Keratinocyte (primary cell): ENCODE measurements around the gene SPECC1. TPM values are rescaled to one million over a fixed set of nuclear protein-coding genes. Genes with fewer than 3 reads are reported as not detected.
"Not testable (repeated sequence)": the region's sequence is repeated elsewhere in the genome, so short reads cannot be mapped to it uniquely, and the experiment has no call there.

ENCODE experiments used
- DNase-seq: peaks from one replicate; pipeline ENCODE4 v3.0.0-alpha.2; 2011; ENCODE audit warnings: low read depth, missing footprints, low spot score
- FAIRE-seq: peaks from 2 replicates; lab custom pipeline; 2011; peaks lifted over from hg19 to GRCh38; lab: Jason Lieb, UNC
- H2AFZ ChIP-seq: 2 replicates; pipeline ENCODE4 v1.6.0; 2012; ENCODE audit warnings: low read length, control low read depth, inconsistent platforms; ENCODE audit not compliant: control insufficient read depth
- H3K27ac ChIP-seq: 2 replicates; pipeline ENCODE4 v1.5.1; 2011; ENCODE audit warnings: low read length; ENCODE audit not compliant: control insufficient read depth, insufficient read depth
- H3K27me3 ChIP-seq: 3 replicates; pipeline ENCODE4 v1.6.0; 2011; ENCODE audit warnings: low read length; ENCODE audit not compliant: control insufficient read depth, insufficient read depth; ENCODE audit errors: extremely low read depth
- H3K36me3 ChIP-seq, 2 experiments: 2 replicates in 1 of 2; 3 replicates in 1 of 2; pipeline ENCODE4 v1.5.1; 2011; ENCODE audit warnings: low read length in 2 of 2, mild to moderate bottlenecking in 1 of 2; ENCODE audit not compliant: control insufficient read depth in 2 of 2, insufficient read depth in 2 of 2; ENCODE audit errors: extremely low read depth in 1 of 2
- H3K4me1 ChIP-seq: 3 replicates; pipeline ENCODE4 v1.5.1; 2011; ENCODE audit warnings: low read length; ENCODE audit not compliant: control insufficient read depth, insufficient read depth; ENCODE audit errors: extremely low read depth
- H3K4me2 ChIP-seq: 3 replicates; pipeline ENCODE4 v1.6.0; 2011; ENCODE audit warnings: low read depth, low read length; ENCODE audit not compliant: control insufficient read depth, insufficient read depth; ENCODE audit errors: extremely low read depth
- H3K4me3 ChIP-seq, 3 experiments: fragments of 200-600 bp in 1 of 3; sonication (generic) in 1 of 3; 2 replicates in 2 of 3; 3 replicates in 1 of 3; pipeline ENCODE4 v1.5.1; 2011 to 2016; ENCODE audit warnings: low read length in 3 of 3, mild to moderate bottlenecking in 3 of 3, control low read depth in 2 of 3, inconsistent platforms in 1 of 3, low read depth in 1 of 3, mixed read lengths in 1 of 3, mixed run types in 1 of 3, moderate library complexity in 1 of 3; ENCODE audit not compliant: control insufficient read depth in 2 of 3, insufficient read depth in 2 of 3; ENCODE audit errors: extremely low read depth in 1 of 3
- H3K79me2 ChIP-seq: 2 replicates; pipeline ENCODE4 v1.6.0; 2012; ENCODE audit warnings: low read length; ENCODE audit not compliant: control insufficient read depth, insufficient read depth
- H3K9ac ChIP-seq: 3 replicates; pipeline ENCODE4 v1.6.0; 2011; ENCODE audit warnings: low read length; ENCODE audit not compliant: control insufficient read depth, insufficient read depth; ENCODE audit errors: extremely low read depth
- H3K9me1 ChIP-seq: 3 replicates; pipeline ENCODE4 v1.6.0; 2011; ENCODE audit warnings: low read length; ENCODE audit not compliant: control insufficient read depth, insufficient read depth; ENCODE audit errors: extremely low read depth
- H3K9me3 ChIP-seq: 2 replicates; pipeline ENCODE4 v1.5.1; 2012; ENCODE audit warnings: low read depth, low read length; ENCODE audit not compliant: control insufficient read depth
- H4K20me1 ChIP-seq: 3 replicates; pipeline ENCODE4 v1.6.0; 2011; ENCODE audit warnings: low read length; ENCODE audit not compliant: control insufficient read depth, insufficient read depth; ENCODE audit errors: extremely low read depth
- EZH2 ChIP-seq: IDR thresholded peaks from one replicate; pipeline ENCODE4 v1.6.1; 2012; ENCODE audit warnings: inconsistent platforms, mild to moderate bottlenecking, low read length, moderate library complexity
- dilution Hi-C: fragments of 300-500 bp; cut with MboI; formaldehyde crosslinking; loops from one replicate; pipeline ENCODE4 v1.7.0; 2020; ENCODE audit warnings: low sequenced_read_pairs; ENCODE audit not compliant: extremely low pct_ligation_motif_present
- polyA plus RNA-seq, 5 experiments: library from polyadenylated mRNA; depleted of rRNA in 3 of 5; stranded (reverse) in 3 of 5; stranded (forward) in 1 of 5; unstranded in 1 of 5; fragments of >200 nt; gene quantifications; 1 replicate in 1 of 5; 2 replicates in 3 of 5; 3 replicates in 1 of 5; pipeline versions ENCODE4 v1.2.1 to v1.2.3, GENCODE V29; 2011 to 2012; ENCODE audit warnings: missing spikeins in 2 of 5, low read depth in 1 of 5, low replicate concordance in 1 of 5
- TF ChIP-seq, protein P1 (sequence below), 3 experiments: IDR thresholded peaks in 1 of 3; conservative IDR thresholded peaks in 1 of 3; optimal IDR thresholded peaks in 1 of 3; 2 replicates in 2 of 3; 3 replicates in 1 of 3; pipeline versions ENCODE3 to v1.5.1; 2011; ENCODE audit warnings: low read length in 3 of 3, mild to moderate bottlenecking in 3 of 3, moderate library complexity in 2 of 3, control low read depth in 1 of 3, inconsistent platforms in 1 of 3; ENCODE audit not compliant: insufficient read depth in 2 of 3; ENCODE audit errors: extremely low read depth in 1 of 3

Gene SPECC1
- polyA plus RNA-seq, 1 donor (not counting 4 experiments of a cell fraction or from before 2014, with no cell fraction given), result 20.9 TPM

DNA sequence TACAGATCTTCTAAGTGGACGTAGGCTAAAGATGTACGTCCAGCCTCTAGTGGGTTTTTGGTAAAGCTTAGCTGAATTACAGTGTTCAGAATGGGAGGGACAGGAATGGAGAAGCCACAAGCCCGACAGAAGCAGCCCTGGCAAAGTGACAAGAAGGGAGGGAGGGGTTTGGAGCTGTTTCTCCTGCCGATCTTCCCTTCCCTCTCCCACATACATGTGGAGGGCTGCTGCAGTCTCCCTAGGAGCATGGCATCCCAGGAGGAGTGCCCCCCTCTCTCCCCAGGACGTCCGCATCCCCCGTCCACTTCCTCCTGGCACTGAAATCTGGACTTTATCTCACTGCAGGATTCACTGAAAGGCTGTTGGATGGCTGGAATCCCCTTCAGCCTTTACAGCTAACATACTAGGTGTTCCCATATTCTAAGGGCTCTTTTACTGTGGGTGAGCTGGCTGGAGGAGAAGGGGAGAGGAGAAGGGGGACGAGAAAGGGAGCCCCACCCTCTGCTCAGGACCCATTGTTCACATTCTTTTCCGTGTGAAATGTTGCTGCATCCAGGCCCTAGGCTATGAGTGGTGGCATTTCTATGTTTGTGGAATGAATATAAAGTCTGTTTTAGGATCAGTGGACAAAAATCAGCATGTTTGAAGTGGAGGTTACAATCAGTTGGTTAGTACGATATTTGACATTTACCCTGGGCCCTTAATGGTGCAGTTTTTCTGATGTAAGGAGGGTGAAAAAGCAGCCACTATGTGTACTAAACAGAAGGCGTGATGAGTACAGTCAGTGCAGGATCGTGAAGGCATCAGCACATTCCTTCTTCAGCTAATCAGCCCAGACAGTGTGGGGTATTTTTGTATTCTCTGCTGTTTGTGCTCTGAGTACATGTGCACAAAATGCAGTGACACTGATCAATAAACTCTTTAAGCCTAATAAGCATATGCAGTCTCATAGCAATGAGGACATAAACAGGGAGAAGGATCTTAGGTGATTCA, 94.6 kb downstream of the SPECC1 start:
- Histone ChIP-seq H3K4me1 (no peaks in the 10 kb centered on the region), H3K27ac (no peak overlapping the region), H3K4me3 (no peak overlapping the region), H3K27me3 (peaks cover 18% of the 10 kb centered on the region), H3K36me3 (no peaks in the 10 kb centered on the region), H3K4me2 (no peak overlapping the region), H3K9ac (no peak overlapping the region), H2AFZ (no peak overlapping the region), H3K9me3 (no peaks in the 10 kb centered on the region), H3K9me1 (peaks cover 3% of the 10 kb centered on the region), H3K79me2 (no peaks in the 10 kb centered on the region), H4K20me1 (no peaks in the 10 kb centered on the region)
- DNase-seq (no peak), FAIRE-seq (no peak)
- no peak for TF ChIP-seq EZH2
- TF ChIP-seq, protein P1, sequence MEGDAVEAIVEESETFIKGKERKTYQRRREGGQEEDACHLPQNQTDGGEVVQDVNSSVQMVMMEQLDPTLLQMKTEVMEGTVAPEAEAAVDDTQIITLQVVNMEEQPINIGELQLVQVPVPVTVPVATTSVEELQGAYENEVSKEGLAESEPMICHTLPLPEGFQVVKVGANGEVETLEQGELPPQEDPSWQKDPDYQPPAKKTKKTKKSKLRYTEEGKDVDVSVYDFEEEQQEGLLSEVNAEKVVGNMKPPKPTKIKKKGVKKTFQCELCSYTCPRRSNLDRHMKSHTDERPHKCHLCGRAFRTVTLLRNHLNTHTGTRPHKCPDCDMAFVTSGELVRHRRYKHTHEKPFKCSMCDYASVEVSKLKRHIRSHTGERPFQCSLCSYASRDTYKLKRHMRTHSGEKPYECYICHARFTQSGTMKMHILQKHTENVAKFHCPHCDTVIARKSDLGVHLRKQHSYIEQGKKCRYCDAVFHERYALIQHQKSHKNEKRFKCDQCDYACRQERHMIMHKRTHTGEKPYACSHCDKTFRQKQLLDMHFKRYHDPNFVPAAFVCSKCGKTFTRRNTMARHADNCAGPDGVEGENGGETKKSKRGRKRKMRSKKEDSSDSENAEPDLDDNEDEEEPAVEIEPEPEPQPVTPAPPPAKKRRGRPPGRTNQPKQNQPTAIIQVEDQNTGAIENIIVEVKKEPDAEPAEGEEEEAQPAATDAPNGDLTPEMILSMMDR (optimal IDR thresholded peaks at IDR 0.05 in 1 of 3, IDR thresholded peaks at IDR 0.05 in 1 of 3, conservative IDR thresholded peaks at IDR 0.05 in 1 of 3; ENCODE audit: extremely low read depth in 1 of 3, insufficient read depth in 2 of 3, low read length in 3 of 3), result no peak
- dilution Hi-C loops, result no loop called here

DNA sequence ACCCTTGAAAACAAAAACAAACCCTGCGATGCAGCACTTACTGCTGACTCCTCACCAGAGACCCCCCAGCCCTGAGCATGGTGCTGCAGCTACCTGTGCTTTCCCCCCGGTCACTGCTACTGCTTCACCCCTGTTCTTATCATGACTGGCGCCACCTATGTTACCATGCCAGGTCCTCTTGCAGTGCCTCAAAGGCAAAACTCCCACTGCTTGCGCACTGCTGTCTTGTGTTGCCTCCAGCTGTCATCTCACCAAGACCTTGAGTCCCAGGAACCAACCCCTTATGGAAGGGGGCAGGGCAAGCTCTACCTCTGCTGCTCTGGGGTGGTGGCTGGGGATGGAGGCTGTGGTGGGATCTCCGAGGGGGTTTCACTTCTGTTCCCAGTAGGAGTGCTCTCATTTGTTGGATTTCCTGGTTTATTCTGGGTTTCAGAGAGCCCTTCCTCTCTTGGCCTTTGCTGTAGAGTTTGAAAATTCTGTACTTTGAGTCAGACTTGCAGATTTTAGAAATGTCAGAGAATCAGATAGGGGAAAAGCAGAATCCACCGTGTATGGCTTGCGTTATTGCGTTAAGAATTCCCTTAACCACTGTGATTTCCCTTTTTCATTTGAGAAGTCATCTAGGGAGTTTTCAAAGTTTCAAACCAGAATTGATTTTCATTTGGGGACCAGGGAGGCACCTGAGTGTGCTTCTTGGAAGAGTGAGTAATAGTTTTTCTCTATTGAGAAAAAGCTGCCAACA, 96.6 kb downstream of the SPECC1 start:
- TF ChIP-seq, protein P1 (optimal IDR thresholded peaks at IDR 0.05 in 1 of 3, IDR thresholded peaks at IDR 0.05 in 1 of 3, conservative IDR thresholded peaks at IDR 0.05 in 1 of 3; ENCODE audit: extremely low read depth in 1 of 3, insufficient read depth in 2 of 3, low read length in 3 of 3), result peak in 1 of 3 experiments; percentile 29
- TF ChIP-seq EZH2, result no peak
- Histone ChIP-seq H3K4me1 (no peaks in the 10 kb centered on the region), H3K9ac (no peak overlapping the region), H3K36me3 (no peaks in the 10 kb centered on the region), H3K9me1 (peaks cover 3% of the 10 kb centered on the region), H3K4me3 (no peak overlapping the region), H4K20me1 (no peaks in the 10 kb centered on the region), H3K9me3 (no peaks in the 10 kb centered on the region), H3K79me2 (no peaks in the 10 kb centered on the region), H3K4me2 (no peak overlapping the region), H3K27me3 (peaks cover 18% of the 10 kb centered on the region), H3K27ac (no peak overlapping the region), H2AFZ (no peak overlapping the region)
- DNase-seq (no peak), FAIRE-seq (no peak)
- dilution Hi-C loops, result no loop called here

DNA sequence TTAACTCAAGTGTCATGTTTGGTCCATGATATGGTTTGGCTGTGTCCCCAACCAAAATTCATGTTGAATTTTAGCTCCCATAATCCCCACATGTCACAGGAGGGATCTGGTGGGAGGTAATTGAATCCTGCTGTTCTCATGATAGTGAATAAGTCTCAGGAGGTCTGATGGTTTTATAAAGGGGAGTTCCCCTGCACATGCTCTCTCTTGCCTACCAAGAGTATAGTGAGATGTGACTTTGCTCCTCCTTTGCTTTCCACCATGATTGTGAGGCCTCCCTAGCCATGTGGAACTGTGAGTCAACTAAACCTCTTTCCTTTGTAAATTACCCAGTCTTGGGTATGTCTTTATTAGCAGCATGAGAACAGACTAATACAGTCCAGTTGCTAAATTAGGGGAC, 97.3 kb downstream of the SPECC1 start:
- FAIRE-seq, result not testable (repeated sequence)

More for the DNA sequence above, 97.3 kb downstream of the SPECC1 start:
- H3K36me3 ChIP-seq, H3K4me3 ChIP-seq, H3K9me1 ChIP-seq, H3K79me2 ChIP-seq, DNase-seq, H2AFZ ChIP-seq, H3K4me2 ChIP-seq, H3K27ac ChIP-seq, H3K9ac ChIP-seq, H4K20me1 ChIP-seq, H3K9me3 ChIP-seq, H3K4me1 ChIP-seq, dilution Hi-C loops: not testable (repeated sequence)
- H3K27me3 ChIP-seq, result peaks cover 18% of the 10 kb centered on the region
